GM13976 (cell line): Measurements from ENCODE around the gene ANKRD65.
A peak's percentile ranks its signal among the peaks of the same experiment; 100 is the strongest.

Experiments used
- DNase-seq: peaks from one replicate; pipeline ENCODE4 v3.0.0; 2012; ENCODE audit warnings: low spot score
- in situ Hi-C: fragments of 300-500 bp; cut with MboI; formaldehyde crosslinking; loops from one replicate; pipeline ENCODE4 v1.12.0; 2022; ENCODE audit warnings: low sequenced_read_pairs, mixed read lengths, inconsistent platforms; ENCODE audit not compliant: unreplicated experiment
- TF ChIP-seq, protein P1 (sequence below): IDR thresholded peaks from 2 replicates; pipeline ENCODE4 v1.5.1; 2012; ENCODE audit warnings: borderline replicate concordance, mild to moderate bottlenecking; ENCODE audit not compliant: insufficient read depth; ENCODE audit errors: extremely low read depth, missing control alignments, control extremely low read depth

ANKRD65 gene

DNA sequence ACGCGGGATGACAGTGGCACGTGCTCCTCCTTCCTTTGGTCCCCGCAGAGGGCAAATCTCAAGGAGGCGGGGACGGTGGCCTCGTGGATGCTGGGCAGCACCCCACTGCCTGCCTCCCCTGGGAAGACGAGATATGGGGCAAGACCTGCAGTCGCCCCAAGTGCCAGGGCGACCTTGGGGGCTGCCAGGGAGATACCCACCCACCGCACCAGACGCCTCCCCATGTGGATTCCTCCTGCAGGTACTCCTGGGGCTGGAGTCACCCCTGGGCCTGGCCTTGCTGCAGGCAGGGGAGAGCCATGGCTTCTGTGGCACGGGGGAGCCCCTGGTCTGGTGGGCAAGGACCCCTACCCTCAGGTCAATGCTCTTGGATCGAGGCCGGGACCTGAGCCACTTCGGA is 40.2 kb downstream of the ANKRD65 start:
- in situ Hi-C loops, result no loop called here
- TF ChIP-seq, protein P1, sequence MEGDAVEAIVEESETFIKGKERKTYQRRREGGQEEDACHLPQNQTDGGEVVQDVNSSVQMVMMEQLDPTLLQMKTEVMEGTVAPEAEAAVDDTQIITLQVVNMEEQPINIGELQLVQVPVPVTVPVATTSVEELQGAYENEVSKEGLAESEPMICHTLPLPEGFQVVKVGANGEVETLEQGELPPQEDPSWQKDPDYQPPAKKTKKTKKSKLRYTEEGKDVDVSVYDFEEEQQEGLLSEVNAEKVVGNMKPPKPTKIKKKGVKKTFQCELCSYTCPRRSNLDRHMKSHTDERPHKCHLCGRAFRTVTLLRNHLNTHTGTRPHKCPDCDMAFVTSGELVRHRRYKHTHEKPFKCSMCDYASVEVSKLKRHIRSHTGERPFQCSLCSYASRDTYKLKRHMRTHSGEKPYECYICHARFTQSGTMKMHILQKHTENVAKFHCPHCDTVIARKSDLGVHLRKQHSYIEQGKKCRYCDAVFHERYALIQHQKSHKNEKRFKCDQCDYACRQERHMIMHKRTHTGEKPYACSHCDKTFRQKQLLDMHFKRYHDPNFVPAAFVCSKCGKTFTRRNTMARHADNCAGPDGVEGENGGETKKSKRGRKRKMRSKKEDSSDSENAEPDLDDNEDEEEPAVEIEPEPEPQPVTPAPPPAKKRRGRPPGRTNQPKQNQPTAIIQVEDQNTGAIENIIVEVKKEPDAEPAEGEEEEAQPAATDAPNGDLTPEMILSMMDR, result no peak
- DNase-seq, result no peak

DNA sequence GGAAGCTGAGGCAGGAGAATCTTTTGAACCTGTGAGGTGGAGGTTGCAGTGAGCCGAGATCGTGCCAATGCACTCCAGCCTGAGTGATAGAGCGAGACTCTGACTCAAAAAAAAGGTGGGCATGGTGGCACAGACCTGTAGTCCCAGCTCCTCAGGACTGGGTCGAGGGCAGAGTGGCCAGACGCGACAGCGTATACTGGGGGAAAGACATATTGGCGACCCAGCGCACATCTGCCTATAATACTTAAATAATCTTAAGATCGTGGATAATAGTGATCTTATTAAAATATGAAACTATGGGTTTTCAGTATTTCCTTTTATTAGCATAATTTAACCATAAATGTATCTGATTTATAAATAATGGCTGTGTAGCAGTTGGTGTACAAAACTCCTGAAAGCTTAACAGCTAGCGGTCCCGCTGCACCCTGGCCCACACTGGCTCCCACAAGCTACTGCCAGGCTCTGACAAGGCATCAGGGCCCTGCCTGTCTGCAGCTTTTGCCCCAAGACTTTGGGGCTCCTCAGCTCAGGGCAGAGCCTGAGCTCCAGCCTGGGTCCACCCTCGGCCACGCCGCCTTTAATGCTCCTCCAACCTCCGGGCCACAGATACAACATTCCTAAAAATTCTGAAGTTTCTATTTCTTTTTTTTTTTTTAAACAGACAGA is 43.4 kb downstream of the ANKRD65 start:
- TF ChIP-seq, protein P1, result no peak
- DNase-seq, result no peak
- in situ Hi-C loops, result no loop called here

DNA sequence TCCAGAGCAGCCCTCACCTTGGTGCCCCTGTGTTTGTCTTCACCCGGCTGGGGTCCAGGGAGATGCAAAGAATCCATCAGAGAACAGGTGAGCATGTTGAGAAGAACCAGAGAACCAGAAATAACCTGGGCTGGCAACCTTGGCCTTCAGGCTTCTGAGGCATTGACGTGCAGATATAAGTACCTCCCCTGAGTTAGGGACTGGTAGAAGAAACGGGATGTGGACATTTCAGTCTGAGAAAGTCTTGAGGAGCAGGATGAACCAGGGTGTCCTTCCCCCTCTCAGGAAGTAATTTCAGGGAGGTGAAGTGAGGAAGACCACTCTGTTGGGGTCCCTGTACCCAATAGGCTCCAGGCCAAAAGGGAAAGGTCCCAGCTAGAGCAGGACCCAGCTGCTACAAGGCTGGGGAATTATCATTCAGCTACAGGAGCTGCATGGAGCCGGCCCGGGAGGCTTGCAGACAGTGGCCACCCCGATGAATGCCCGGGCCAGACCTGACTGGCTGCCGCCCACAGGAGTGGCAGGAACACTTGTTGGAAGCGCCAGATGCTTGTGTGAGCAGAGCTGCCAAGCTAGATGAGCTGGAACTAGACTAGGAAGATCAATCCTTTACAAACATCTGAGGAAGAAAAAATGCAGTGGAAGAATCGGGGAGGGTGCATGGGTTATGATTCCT is 44.4 kb downstream of the ANKRD65 start:
- TF ChIP-seq, protein P1, result no peak
- no peak for DNase-seq
- in situ Hi-C loops, result no loop called here

DNA sequence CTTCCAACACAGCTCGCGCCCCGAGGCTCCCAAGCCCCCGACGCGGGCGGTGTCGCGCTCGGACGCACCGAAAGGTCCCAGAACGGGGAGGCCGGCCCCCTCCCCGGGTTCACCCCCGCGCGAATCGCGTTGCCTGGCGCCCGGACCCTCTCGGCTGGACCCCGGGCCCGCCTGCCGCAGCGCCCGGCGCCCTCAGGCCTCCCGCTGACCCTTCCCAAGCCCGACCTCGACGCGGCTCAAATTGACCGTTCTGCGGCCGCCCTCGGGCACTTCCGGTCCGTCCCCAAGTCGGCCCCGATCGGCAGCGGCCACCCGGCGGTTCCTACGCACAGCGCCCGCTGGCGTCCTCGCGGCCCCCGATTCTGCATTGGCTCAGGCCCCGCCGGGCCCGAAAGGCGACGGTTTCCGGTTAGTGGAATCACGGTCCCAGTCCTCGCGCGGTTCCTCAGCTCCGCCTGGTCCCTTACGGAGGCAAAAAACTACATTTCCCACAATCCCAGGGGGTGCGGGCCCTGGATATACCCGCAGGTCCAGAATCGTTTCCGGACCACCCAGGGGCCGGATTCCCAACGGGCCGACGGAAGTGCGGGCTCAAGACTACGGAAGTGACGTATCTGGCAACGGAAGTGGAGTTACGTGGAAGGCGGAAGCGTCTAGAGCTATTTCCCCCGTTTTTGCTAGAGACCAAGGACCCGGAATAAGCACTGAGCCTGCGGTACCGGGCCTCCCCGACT is 46.0 kb downstream of the ANKRD65 start, which contains the start of gene AURKAIP1:
TSS of gene AURKAIP1 (minus strand) at position 279 of the 734 bp plus-strand sequence. CDS start 451 bp downstream, outside the sequence.
- DNase-seq, result peak; percentile 99
- in situ Hi-C loops, result no loop called here
- TF ChIP-seq, protein P1, result no peak

DNA sequence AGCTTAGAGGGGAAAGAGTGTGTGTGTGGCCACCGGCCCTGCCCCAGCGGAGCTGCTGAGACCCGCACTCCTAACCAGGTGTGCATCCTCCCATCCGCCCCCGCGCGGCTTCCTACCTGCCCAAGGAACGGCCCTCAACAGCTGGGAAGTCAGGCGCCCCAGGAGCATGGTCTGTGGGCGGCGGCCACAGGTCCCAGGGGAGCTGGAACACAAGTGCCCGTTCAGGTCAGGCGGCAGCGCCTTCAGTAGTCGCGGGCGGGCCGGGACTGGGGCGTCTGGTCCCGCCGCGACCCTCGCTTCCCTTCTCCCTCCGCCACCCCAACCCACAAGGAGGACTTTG is 46.5 kb downstream of the ANKRD65 start:
- DNase-seq, result no peak
- in situ Hi-C loops, result no loop called here
- TF ChIP-seq, protein P1, result no peak

DNA sequence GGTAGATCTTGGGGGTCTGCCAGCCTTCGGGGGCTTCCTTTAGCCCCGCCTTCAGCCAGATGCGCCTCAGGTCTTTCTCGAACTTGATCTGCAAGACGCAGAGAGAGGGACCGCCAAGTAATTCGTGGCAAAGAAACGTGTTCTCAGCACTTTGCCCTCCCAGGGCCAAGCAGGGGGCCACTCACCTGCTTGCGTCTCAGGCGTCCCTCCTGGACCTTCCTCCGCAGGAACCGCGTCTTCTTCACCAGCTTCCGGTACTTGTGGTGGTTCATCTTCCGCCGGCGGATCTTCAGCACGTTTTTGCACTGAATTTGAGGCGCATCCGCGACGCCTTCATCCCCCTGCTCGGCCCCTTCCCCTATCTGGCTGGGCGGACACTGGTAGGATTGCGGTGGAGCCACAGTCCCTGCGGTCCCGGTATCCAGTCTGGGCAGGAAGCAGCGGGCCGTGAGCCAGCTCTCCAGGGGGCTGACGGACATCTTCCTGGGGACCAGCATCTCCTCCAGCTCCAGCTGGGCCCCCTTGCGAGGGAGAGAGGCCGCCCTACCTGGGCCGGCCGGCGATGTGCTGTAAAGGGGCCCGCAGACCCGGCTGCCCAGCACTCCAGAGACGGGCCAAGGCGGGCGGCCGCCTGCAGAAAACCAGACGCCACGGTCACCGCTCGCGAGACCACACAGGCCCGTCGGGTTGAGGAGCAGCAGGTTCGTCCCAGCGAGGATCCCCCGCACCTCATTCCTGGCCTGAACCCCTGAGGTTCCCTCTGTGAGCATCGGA is 47.1 kb downstream of the ANKRD65 start:
- TF ChIP-seq, protein P1, result no peak
- in situ Hi-C loops, result no loop called here
- no peak for DNase-seq
